Endothelial cell of umbilical vein (primary cell): Measurements from ENCODE around the gene FBXW9.

Experiments used
- CTCF ChIP-seq, 2 donors: IDR thresholded peaks; 1 replicate in 1 of 2; 2 replicates in 1 of 2; pipeline ENCODE4 v1.5.1; 2011; ENCODE audit warnings: low read length in 2 of 2, mild to moderate bottlenecking in 2 of 2, moderate library complexity in 2 of 2, control low read depth in 1 of 2, inconsistent platforms in 1 of 2, low read depth in 1 of 2; ENCODE audit not compliant: insufficient read depth in 1 of 2; ENCODE audit errors: extremely low read depth in 1 of 2
- EZH2 ChIP-seq: IDR thresholded peaks from 2 replicates; pipeline ENCODE4 v1.6.1; 2012; ENCODE audit warnings: borderline replicate concordance, low read depth, mild to moderate bottlenecking, moderate library complexity, low read length, inconsistent platforms; ENCODE audit not compliant: severe bottlenecking
- FOS ChIP-seq: IDR thresholded peaks from 2 replicates; pipeline ENCODE4 v1.6.1; 2011; ENCODE audit warnings: mild to moderate bottlenecking, low read length, moderate library complexity, borderline replicate concordance; ENCODE audit not compliant: insufficient read depth
- GATA2 ChIP-seq: IDR thresholded peaks from 2 replicates; pipeline ENCODE4 v1.7.0; 2011; ENCODE audit warnings: low read depth, mild to moderate bottlenecking, moderate library complexity, mixed read lengths, low read length; ENCODE audit not compliant: insufficient read length, insufficient read depth
- JUN ChIP-seq: IDR thresholded peaks from 2 replicates; pipeline ENCODE4 v1.6.1; 2011; ENCODE audit warnings: borderline replicate concordance, low read depth; ENCODE audit not compliant: insufficient read length, insufficient read depth
- MAX ChIP-seq: IDR thresholded peaks from 2 replicates; pipeline ENCODE4 v1.6.1; 2011; ENCODE audit not compliant: insufficient read depth, insufficient read length
- POLR2A ChIP-seq: IDR thresholded peaks from 2 replicates; pipeline ENCODE4 v1.6.1; 2012; ENCODE audit warnings: low read depth, mild to moderate bottlenecking, control low read depth, low read length
- POLR2AphosphoS5 ChIP-seq: IDR thresholded peaks from 2 replicates; pipeline ENCODE4 v1.6.1; 2012; ENCODE audit warnings: low read depth, mild to moderate bottlenecking, control low read depth, low read length, moderate library complexity; ENCODE audit not compliant: insufficient read depth

GRCh38 chr19:12695514-12695913, 917 bp downstream of the FBXW9 start:
- TF ChIP-seq POLR2A (no peak), CTCF (IDR thresholded peaks at IDR 0.05; ENCODE audit: extremely low read depth in 1 of 2, insufficient read depth in 1 of 2, low read depth in 1 of 2, low read length in 2 of 2) (no peak), GATA2 (no peak), JUN (no peak), POLR2AphosphoS5 (no peak), EZH2 (no peak), FOS (no peak), MAX (no peak)
